ENCODE results near the gene GRAMD1B. TPM values are rescaled to one million over a fixed set of nuclear protein-coding genes. Genes with fewer than 3 reads are reported as not detected.

Gene GRAMD1B
- total RNA-seq, 1 donor from 2014 or later = 8.5 TPM

- no peaks in the 10 kb centered on the region for H3K4me1 Mint-ChIP-seq
- peaks cover 2% of the 10 kb centered on the region for H3K9me3 Mint-ChIP-seq
- peaks cover 4% of the 10 kb centered on the region for H3K36me3 Mint-ChIP-seq (ENCODE audit: low read depth)
- no peak for DNase-seq (ENCODE audit: low read depth, low spot score)
- no peaks in the 10 kb centered on the region for H3K27me3 Mint-ChIP-seq (ENCODE audit: low read depth)
- no peak for TF ChIP-seq CTCF (conservative IDR thresholded peaks at IDR 0.05)
- no peak overlapping the region for H3K4me3 Mint-ChIP-seq
- no peak overlapping the region for H3K27ac Mint-ChIP-seq (ENCODE audit: unreplicated experiment)
These were observed 8.1 kb downstream of the GRAMD1B start for GRCh38 chr11:123438131-123438627.

- Mint-ChIP-seq H3K4me1 (no peaks in the 10 kb centered on the region), H3K27ac (ENCODE audit: unreplicated experiment) (no peak overlapping the region), H3K36me3 (ENCODE audit: low read depth) (peaks cover 4% of the 10 kb centered on the region), H3K4me3 (no peak overlapping the region), H3K27me3 (ENCODE audit: low read depth) (no peaks in the 10 kb centered on the region), H3K9me3 (peaks cover 2% of the 10 kb centered on the region)
- no peak for TF ChIP-seq CTCF (conservative IDR thresholded peaks at IDR 0.05)
- no peak for DNase-seq (ENCODE audit: low read depth, low spot score)
These were observed 9.5 kb downstream of the GRAMD1B start for GRCh38 chr11:123439616-123440015.

- Mint-ChIP-seq H3K27ac (ENCODE audit: unreplicated experiment) (no peak overlapping the region), H3K9me3 (peaks cover 2% of the 10 kb centered on the region), H3K36me3 (ENCODE audit: low read depth) (peaks cover 4% of the 10 kb centered on the region), H3K4me3 (no peak overlapping the region), H3K27me3 (ENCODE audit: low read depth) (no peaks in the 10 kb centered on the region), H3K4me1 (no peaks in the 10 kb centered on the region)
- no peak for TF ChIP-seq CTCF (conservative IDR thresholded peaks at IDR 0.05)
- DNase-seq (ENCODE audit: low read depth, low spot score) = no peak
These were observed 11.1 kb downstream of the GRAMD1B start for GRCh38 chr11:123441161-123441560.

GRCh38 chr11:123443851-123444623 lies 14.0 kb downstream of the GRAMD1B start:
- no peak overlapping the region for H3K27ac Mint-ChIP-seq (ENCODE audit: unreplicated experiment)
- no peak for DNase-seq (ENCODE audit: low read depth, low spot score)
- H3K4me3 Mint-ChIP-seq = no peak overlapping the region
- no peaks in the 10 kb centered on the region for H3K27me3 Mint-ChIP-seq (ENCODE audit: low read depth)
- no peaks in the 10 kb centered on the region for H3K4me1 Mint-ChIP-seq
- TF ChIP-seq CTCF (conservative IDR thresholded peaks at IDR 0.05) = no peak
- no peaks in the 10 kb centered on the region for H3K36me3 Mint-ChIP-seq (ENCODE audit: low read depth)
- no peaks in the 10 kb centered on the region for H3K9me3 Mint-ChIP-seq

- DNase-seq (ENCODE audit: low read depth, low spot score) = no peak
- no peak for TF ChIP-seq CTCF (conservative IDR thresholded peaks at IDR 0.05)
- H3K27ac Mint-ChIP-seq (ENCODE audit: unreplicated experiment) = no peak overlapping the region
- no peaks in the 10 kb centered on the region for H3K36me3 Mint-ChIP-seq (ENCODE audit: low read depth)
- no peak overlapping the region for H3K4me3 Mint-ChIP-seq
- H3K27me3 Mint-ChIP-seq (ENCODE audit: low read depth) = no peaks in the 10 kb centered on the region
- H3K4me1 Mint-ChIP-seq = no peaks in the 10 kb centered on the region
- no peaks in the 10 kb centered on the region for H3K9me3 Mint-ChIP-seq
These were observed 18.8 kb downstream of the GRAMD1B start for GRCh38 chr11:123448823-123449222.
